Measurements from ENCODE around the gene ANKRD29.

- no peak for TF ChIP-seq MYC (IDR thresholded peaks at IDR 0.05; ENCODE audit: low read depth, low read length)
- TF ChIP-seq CTCF (IDR thresholded peaks at IDR 0.05; ENCODE audit: extremely low read depth in 1 of 2, insufficient read depth in 1 of 2, low read depth in 1 of 2, low read length in 2 of 2): no peak
- TF ChIP-seq POLR2A (IDR thresholded peaks at IDR 0.05; ENCODE audit: low read depth, low read length): no peak
- TF ChIP-seq POLR2AphosphoS5 (IDR thresholded peaks at IDR 0.05; ENCODE audit: insufficient read depth, low read depth, low read length): no peak
- TF ChIP-seq, protein P1, sequence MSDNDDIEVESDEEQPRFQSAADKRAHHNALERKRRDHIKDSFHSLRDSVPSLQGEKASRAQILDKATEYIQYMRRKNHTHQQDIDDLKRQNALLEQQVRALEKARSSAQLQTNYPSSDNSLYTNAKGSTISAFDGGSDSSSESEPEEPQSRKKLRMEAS (IDR thresholded peaks at IDR 0.05; ENCODE audit: insufficient read depth, insufficient read length): no peak
- TF ChIP-seq EZH2 (IDR thresholded peaks at IDR 0.05; ENCODE audit: borderline replicate concordance, low read depth, low read length, severe bottlenecking): no peak
- TF ChIP-seq GATA2 (IDR thresholded peaks at IDR 0.05; ENCODE audit: insufficient read depth, insufficient read length, low read depth, low read length): no peak
Measured at GRCh38 chr18:23617412-23618014, 45.2 kb downstream of the ANKRD29 start.
